ENCODE results near the gene ABCC4. TPM values are rescaled to one million over a fixed set of nuclear protein-coding genes. Genes with fewer than 3 reads are reported as not detected.

Gene ABCC4
- total and polyA plus RNA-seq, 9 of the 15 experiments (the other 6 are each of a cell fraction or from before 2014, with no cell fraction given) = 9.4 to 46.1 (median 25.4) TPM

DNA sequence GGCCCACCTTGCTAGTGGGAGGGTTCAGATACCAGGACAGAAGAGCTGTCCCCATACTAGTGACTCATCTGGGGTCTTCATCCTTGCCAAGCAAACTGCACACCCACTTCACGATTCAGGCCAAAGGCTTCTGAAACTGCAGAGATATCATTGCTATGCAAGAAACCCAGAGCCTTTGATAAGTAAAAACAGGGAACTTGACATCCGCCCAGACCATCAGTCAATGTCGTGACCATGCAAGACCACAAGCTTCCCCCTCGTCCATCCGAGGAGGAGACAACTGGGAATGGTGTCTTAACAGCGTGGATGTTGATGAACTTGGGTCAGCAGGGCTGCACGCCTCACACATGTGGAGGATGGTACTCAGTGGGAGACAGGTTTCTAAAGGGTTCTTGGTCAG lies 58.0 kb downstream of the ABCC4 start (continued):
- TF ChIP-seq, protein P1, sequence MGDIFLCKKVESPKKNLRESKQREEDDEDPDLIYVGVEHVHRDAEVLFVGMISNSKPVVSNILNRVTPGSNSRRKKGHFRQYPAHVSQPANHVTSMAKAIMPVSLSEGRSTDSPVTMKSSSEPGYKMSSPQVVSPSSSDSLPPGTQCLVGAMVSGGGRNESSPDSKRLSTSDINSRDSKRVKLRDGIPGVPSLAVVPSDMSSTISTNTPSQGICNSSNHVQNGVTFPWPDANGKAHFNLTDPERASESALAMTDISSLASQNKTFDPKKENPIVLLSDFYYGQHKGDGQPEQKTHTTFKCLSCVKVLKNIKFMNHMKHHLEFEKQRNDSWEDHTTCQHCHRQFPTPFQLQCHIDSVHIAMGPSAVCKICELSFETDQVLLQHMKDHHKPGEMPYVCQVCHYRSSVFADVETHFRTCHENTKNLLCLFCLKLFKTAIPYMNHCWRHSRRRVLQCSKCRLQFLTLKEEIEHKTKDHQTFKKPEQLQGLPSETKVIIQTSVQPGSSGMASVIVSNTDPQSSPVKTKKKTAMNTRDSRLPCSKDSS (IDR thresholded peaks at IDR 0.05; ENCODE audit: low read depth, partially characterized antibody) = no peak
- TF ChIP-seq TAL1 (IDR thresholded peaks at IDR 0.05) (peak; percentile 73), NFIC (IDR thresholded peaks at IDR 0.05) (peak; percentile 73), CREM (IDR thresholded peaks at IDR 0.05; ENCODE audit: low read depth) (peak; percentile 76), ZNF316 (IDR thresholded peaks at IDR 0.05) (no peak), TSC22D4 (tag; IDR thresholded peaks at IDR 0.05) (no peak), CSDE1 (IDR thresholded peaks at IDR 0.05) (no peak), ZBTB8A (IDR thresholded peaks at IDR 0.05; ENCODE audit: partially characterized antibody) (no peak), POLR2G (IDR thresholded peaks at IDR 0.05; ENCODE audit: low read depth, low read length) (no peak), GATA2 (CRISPR knock-in tag; IDR thresholded peaks at IDR 0.05) (peak; percentile 35; the same call in 1 of the 2 replicates), CCAR2 (IDR thresholded peaks at IDR 0.05; ENCODE audit: low read depth, low read length) (no peak), LEF1 (IDR thresholded peaks at IDR 0.05) (peak; percentile 69; the same call in 1 of the 2 replicates), ZNF431 (CRISPR knock-in tag; IDR thresholded peaks at IDR 0.05) (no peak), RNF2 (IDR thresholded peaks at IDR 0.05) (0 out of 2 replicates have a peak, but pooled peaks have one; percentile 52), ZNF77 (CRISPR knock-in tag; IDR thresholded peaks at IDR 0.05) (no peak), CCNT2 (IDR thresholded peaks at IDR 0.05; ENCODE audit: borderline replicate concordance, extremely low read depth, insufficient read length, low read depth, low read length) (peak; percentile 39), MED1 (CRISPR knock-in tag; IDR thresholded peaks at IDR 0.05; ENCODE audit: borderline replicate concordance) (no peak), ATF1 (CRISPR knock-in tag; IDR thresholded peaks at IDR 0.05) (no peak), ATF1 (tag; IDR thresholded peaks at IDR 0.05) (peak; percentile 39; the same call in 1 of the 2 replicates), TEAD4 (IDR thresholded peaks at IDR 0.05; ENCODE audit: low read length) (peak; percentile 91), TEAD4 (CRISPR knock-in tag; IDR thresholded peaks at IDR 0.05; ENCODE audit: borderline replicate concordance) (no peak), SIN3B (IDR thresholded peaks at IDR 0.05; ENCODE audit: low read depth) (no peak)
- TF ChIP-seq, protein P2, sequence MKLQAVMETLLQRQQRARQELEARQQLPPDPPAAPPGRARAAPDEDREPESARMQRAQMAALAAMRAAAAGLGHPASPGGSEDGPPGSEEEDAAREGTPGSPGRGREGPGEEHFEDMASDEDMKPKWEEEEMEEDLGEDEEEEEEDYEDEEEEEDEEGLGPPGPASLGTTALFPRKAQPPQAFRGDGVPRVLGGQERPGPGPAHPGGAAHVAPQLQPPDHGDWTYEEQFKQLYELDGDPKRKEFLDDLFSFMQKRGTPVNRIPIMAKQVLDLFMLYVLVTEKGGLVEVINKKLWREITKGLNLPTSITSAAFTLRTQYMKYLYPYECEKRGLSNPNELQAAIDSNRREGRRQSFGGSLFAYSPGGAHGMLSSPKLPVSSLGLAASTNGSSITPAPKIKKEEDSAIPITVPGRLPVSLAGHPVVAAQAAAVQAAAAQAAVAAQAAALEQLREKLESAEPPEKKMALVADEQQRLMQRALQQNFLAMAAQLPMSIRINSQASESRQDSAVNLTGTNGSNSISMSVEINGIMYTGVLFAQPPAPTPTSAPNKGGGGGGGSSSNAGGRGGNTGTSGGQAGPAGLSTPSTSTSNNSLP (IDR thresholded peaks at IDR 0.05; ENCODE audit: borderline replicate concordance, low read depth, low read length) = peak; percentile 53; the same call in 1 of the 2 replicates
- TF ChIP-seq, protein P3, sequence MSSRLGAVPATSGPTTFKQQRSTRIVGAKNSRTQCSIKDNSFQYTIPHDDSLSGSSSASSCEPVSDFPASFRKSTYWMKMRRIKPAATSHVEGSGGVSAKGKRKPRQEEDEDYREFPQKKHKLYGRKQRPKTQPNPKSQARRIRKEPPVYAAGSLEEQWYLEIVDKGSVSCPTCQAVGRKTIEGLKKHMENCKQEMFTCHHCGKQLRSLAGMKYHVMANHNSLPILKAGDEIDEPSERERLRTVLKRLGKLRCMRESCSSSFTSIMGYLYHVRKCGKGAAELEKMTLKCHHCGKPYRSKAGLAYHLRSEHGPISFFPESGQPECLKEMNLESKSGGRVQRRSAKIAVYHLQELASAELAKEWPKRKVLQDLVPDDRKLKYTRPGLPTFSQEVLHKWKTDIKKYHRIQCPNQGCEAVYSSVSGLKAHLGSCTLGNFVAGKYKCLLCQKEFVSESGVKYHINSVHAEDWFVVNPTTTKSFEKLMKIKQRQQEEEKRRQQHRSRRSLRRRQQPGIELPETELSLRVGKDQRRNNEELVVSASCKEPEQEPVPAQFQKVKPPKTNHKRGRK (tag; IDR thresholded peaks at IDR 0.05) = no peak
- TF ChIP-seq, protein P4, sequence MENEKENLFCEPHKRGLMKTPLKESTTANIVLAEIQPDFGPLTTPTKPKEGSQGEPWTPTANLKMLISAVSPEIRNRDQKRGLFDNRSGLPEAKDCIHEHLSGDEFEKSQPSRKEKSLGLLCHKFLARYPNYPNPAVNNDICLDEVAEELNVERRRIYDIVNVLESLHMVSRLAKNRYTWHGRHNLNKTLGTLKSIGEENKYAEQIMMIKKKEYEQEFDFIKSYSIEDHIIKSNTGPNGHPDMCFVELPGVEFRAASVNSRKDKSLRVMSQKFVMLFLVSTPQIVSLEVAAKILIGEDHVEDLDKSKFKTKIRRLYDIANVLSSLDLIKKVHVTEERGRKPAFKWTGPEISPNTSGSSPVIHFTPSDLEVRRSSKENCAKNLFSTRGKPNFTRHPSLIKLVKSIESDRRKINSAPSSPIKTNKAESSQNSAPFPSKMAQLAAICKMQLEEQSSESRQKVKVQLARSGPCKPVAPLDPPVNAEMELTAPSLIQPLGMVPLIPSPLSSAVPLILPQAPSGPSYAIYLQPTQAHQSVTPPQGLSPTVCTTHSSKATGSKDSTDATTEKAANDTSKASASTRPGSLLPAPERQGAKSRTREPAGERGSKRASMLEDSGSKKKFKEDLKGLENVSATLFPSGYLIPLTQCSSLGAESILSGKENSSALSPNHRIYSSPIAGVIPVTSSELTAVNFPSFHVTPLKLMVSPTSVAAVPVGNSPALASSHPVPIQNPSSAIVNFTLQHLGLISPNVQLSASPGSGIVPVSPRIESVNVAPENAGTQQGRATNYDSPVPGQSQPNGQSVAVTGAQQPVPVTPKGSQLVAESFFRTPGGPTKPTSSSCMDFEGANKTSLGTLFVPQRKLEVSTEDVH (IDR thresholded peaks at IDR 0.05; ENCODE audit: low read depth, partially characterized antibody) = no peak

Data from K562 (cell line).